H1 (cell line): Measurements from ENCODE around the gene SLC6A12. TPM values are rescaled to one million over a fixed set of nuclear protein-coding genes. Genes with fewer than 3 reads are reported as not detected.

Experiments
- CTCF ChIA-PET: fragments of 300-600 bp; sonication (Branson Sonifier 250); formaldehyde crosslinking; loops from one replicate; lab custom pipeline; 2021; ENCODE audit not compliant: partially characterized antibody; lab: Charles Lee
- POLR2A ChIA-PET: fragments of 300-600 bp; sonication (Branson Sonifier 250); formaldehyde crosslinking; loops from one replicate; lab custom pipeline; 2021; ENCODE audit warnings: inconsistent platforms; ENCODE audit not compliant: partially characterized antibody; lab: Charles Lee
- DNase-seq, 2 experiments: peaks; one replicate each; pipeline versions ENCODE4 v3.0.0 to v3.0.0-alpha.2; 2010 to 2022; ENCODE audit warnings: low spot score in 2 of 2, low read depth in 1 of 2, mixed read lengths in 1 of 2
- FAIRE-seq: peaks from 2 replicates; lab custom pipeline; 2011; peaks lifted over from hg19 to GRCh38; lab: Jason Lieb, UNC
- H2AFZ ChIP-seq: 2 replicates; pipeline ENCODE4 v1.8.1; 2012; ENCODE audit warnings: low read length, inconsistent platforms
- H2AK5ac ChIP-seq: 2 replicates; pipeline ENCODE4 v1.6.1; 2013; ENCODE audit warnings: low read depth, low read length
- H2BK120ac ChIP-seq: replicated peaks from 2 replicates; pipeline ENCODE3; 2013; ENCODE audit warnings: low read depth, low read length, inconsistent platforms
- H2BK12ac ChIP-seq: 2 replicates; pipeline ENCODE4 v1.6.1; 2013; ENCODE audit warnings: low read depth, low read length
- H2BK15ac ChIP-seq: 2 replicates; pipeline ENCODE4 v1.6.1; 2013; ENCODE audit warnings: low read length
- H2BK20ac ChIP-seq: 2 replicates; pipeline ENCODE4 v1.6.1; 2013; ENCODE audit warnings: low read length
- H2BK5ac ChIP-seq: 2 replicates; pipeline ENCODE4 v1.6.1; 2013; ENCODE audit warnings: low read depth, low read length
- H3K14ac ChIP-seq: 2 replicates; pipeline ENCODE4 v1.6.1; 2013; ENCODE audit warnings: inconsistent platforms; ENCODE audit not compliant: insufficient read length
- H3K18ac ChIP-seq: 2 replicates; pipeline ENCODE4 v1.6.1; 2013; ENCODE audit warnings: low read length; ENCODE audit errors: extremely low read depth
- H3K23ac ChIP-seq: 2 replicates; pipeline ENCODE4 v1.6.1; 2013; ENCODE audit warnings: inconsistent platforms; ENCODE audit not compliant: insufficient read length
- H3K23me2 ChIP-seq: 2 replicates; pipeline ENCODE4 v1.6.1; 2013; ENCODE audit warnings: low read depth, low read length
- H3K27ac ChIP-seq: 2 replicates; pipeline ENCODE4 v1.6.1; 2011; ENCODE audit warnings: low read depth, low read length, inconsistent platforms
- H3K27me3 ChIP-seq, 4 experiments: replicated peaks in 1 of 4; 1 replicate in 1 of 4; 2 replicates in 3 of 4; pipeline versions ENCODE4 v1.6.1 to v1.8.1; 2011 to 2013; ENCODE audit warnings: low read length in 3 of 4, mild to moderate bottlenecking in 3 of 4, inconsistent platforms in 2 of 4, mixed read lengths in 2 of 4, moderate library complexity in 1 of 4; ENCODE audit not compliant: control insufficient read depth in 3 of 4, insufficient read depth in 3 of 4; ENCODE audit errors: extremely low read depth in 1 of 4
- H3K36me3 ChIP-seq, 4 experiments: 2 replicates each; pipeline versions ENCODE4 v1.6.1 to v1.8.1; 2011 to 2013; ENCODE audit warnings: mild to moderate bottlenecking in 4 of 4, low read length in 3 of 4, moderate library complexity in 2 of 4, control low read depth in 1 of 4, inconsistent platforms in 1 of 4; ENCODE audit not compliant: insufficient read depth in 4 of 4, control insufficient read depth in 2 of 4
- H3K4ac ChIP-seq: replicated peaks from 2 replicates; pipeline ENCODE3; 2013; ENCODE audit warnings: low read length, low read depth, mixed read lengths, inconsistent platforms; ENCODE audit not compliant: insufficient read length
- H3K4me1 ChIP-seq, 4 experiments: replicated peaks in 1 of 4; 1 replicate in 1 of 4; 2 replicates in 3 of 4; pipeline versions ENCODE4 v1.6.1 to v1.8.1; 2011 to 2013; ENCODE audit warnings: low read length in 3 of 4, inconsistent platforms in 2 of 4, mixed read lengths in 1 of 4; ENCODE audit not compliant: insufficient read depth in 4 of 4, control insufficient read depth in 3 of 4
- H3K4me2 ChIP-seq, 2 experiments: 2 replicates each; pipeline versions ENCODE4 v1.6.1 to v1.8.1; 2011 to 2013; ENCODE audit warnings: low read depth in 2 of 2, low read length in 2 of 2, control low read depth in 1 of 2, inconsistent platforms in 1 of 2, mild to moderate bottlenecking in 1 of 2; ENCODE audit not compliant: insufficient read depth in 1 of 2
- H3K4me3 ChIP-seq, 4 experiments: fragments of 200-600, 300-600 bp in 1 of 4; sonication (generic), shearing (Covaris generic), sonication (Bioruptor Twin) in 1 of 4; 2 replicates each; pipeline versions ENCODE4 v1.5.1 to v1.8.1; 2011 to 2016; ENCODE audit warnings: low read length in 4 of 4, low read depth in 3 of 4, control low read depth in 2 of 4, inconsistent platforms in 2 of 4, mild to moderate bottlenecking in 2 of 4, mixed read lengths in 1 of 4, moderate library complexity in 1 of 4; ENCODE audit not compliant: insufficient read depth in 2 of 4; ENCODE audit errors: extremely low read depth in 1 of 4
- H3K56ac ChIP-seq: replicated peaks from 2 replicates; pipeline ENCODE3; 2013; ENCODE audit warnings: low read depth, mild to moderate bottlenecking, mixed read lengths, low read length, inconsistent platforms; ENCODE audit not compliant: insufficient read length
- H3K79me1 ChIP-seq: 2 replicates; pipeline ENCODE4 v1.6.1; 2013; ENCODE audit warnings: low read depth, low read length, control low read depth
- H3K79me2 ChIP-seq, 2 experiments: 2 replicates each; pipeline versions ENCODE4 v1.6.1 to v1.8.1; 2012 to 2013; ENCODE audit warnings: low read length in 2 of 2, mild to moderate bottlenecking in 2 of 2, inconsistent platforms in 1 of 2; ENCODE audit not compliant: insufficient read depth in 2 of 2, control insufficient read depth in 1 of 2
- H3K9ac ChIP-seq, 4 experiments: replicated peaks in 1 of 4; 1 replicate in 1 of 4; 2 replicates in 3 of 4; pipeline versions ENCODE4 v1.6.1 to v1.8.1; 2011 to 2013; ENCODE audit warnings: low read depth in 3 of 4, low read length in 3 of 4, control low read depth in 2 of 4, mild to moderate bottlenecking in 2 of 4, moderate library complexity in 2 of 4, inconsistent platforms in 1 of 4; ENCODE audit errors: extremely low read depth in 1 of 4
- H3K9me3 ChIP-seq, 2 experiments: 2 replicates each; pipeline versions ENCODE4 v1.6.1 to v1.8.1; 2012 to 2013; ENCODE audit warnings: mild to moderate bottlenecking in 2 of 2, moderate library complexity in 2 of 2, control low read depth in 1 of 2, inconsistent platforms in 1 of 2, low read depth in 1 of 2, low read length in 1 of 2, mixed read lengths in 1 of 2; ENCODE audit not compliant: insufficient read depth in 2 of 2
- H4K20me1 ChIP-seq, 2 experiments: replicated peaks in 1 of 2; 2 replicates each; pipeline versions ENCODE3 to v1.8.1; 2011 to 2013; ENCODE audit warnings: inconsistent platforms in 2 of 2, low read length in 2 of 2, mild to moderate bottlenecking in 1 of 2; ENCODE audit not compliant: insufficient read depth in 2 of 2, control insufficient read depth in 1 of 2
- H4K5ac ChIP-seq: 2 replicates; pipeline ENCODE4 v1.6.1; 2013; ENCODE audit warnings: low read length, low read depth, mixed read lengths, inconsistent platforms; ENCODE audit not compliant: insufficient read length
- H4K8ac ChIP-seq: 2 replicates; pipeline ENCODE4 v1.8.0; 2013; ENCODE audit warnings: mild to moderate bottlenecking, moderate library complexity, low read length, inconsistent platforms; ENCODE audit not compliant: insufficient read depth; ENCODE audit errors: extremely low read depth
- H4K91ac ChIP-seq: replicated peaks from 2 replicates; pipeline ENCODE3; 2013; ENCODE audit warnings: low read length, mixed read lengths, inconsistent platforms; ENCODE audit not compliant: insufficient read length
- ASH2L ChIP-seq: fragments of 200-600, 300-600 bp; sonication (generic); IDR thresholded peaks from one replicate; pipeline ENCODE4 v1.7.1; 2017; ENCODE audit warnings: low read length
- ATF2 ChIP-seq: IDR thresholded peaks from 2 replicates; pipeline ENCODE4 v1.6.1; 2012; ENCODE audit warnings: low read length, inconsistent platforms
- CTBP2 ChIP-seq: IDR thresholded peaks from 2 replicates; pipeline ENCODE4 v1.7.0; 2011; ENCODE audit warnings: borderline replicate concordance, mild to moderate bottlenecking, moderate library complexity, mixed read lengths, low read length; ENCODE audit not compliant: insufficient read depth, insufficient read length
- EGR1 ChIP-seq: IDR thresholded peaks from 2 replicates; pipeline ENCODE4 v1.6.1; 2011; ENCODE audit warnings: low read depth, low read length, borderline replicate concordance
- JUN ChIP-seq: IDR thresholded peaks from 2 replicates; pipeline ENCODE4 v1.6.1; 2011; ENCODE audit warnings: low read depth, mild to moderate bottlenecking, improper control_type of control experiment, low read length
- RFX5 ChIP-seq: IDR thresholded peaks from 2 replicates; pipeline ENCODE4 v1.6.1; 2011; ENCODE audit warnings: low read depth, low read length, improper control_type of control experiment, borderline replicate concordance
- SIN3A ChIP-seq, 2 experiments: IDR thresholded peaks in 1 of 2; conservative IDR thresholded peaks in 1 of 2; 2 replicates each; pipeline ENCODE4 v1.6.1; 2011 to 2012; ENCODE audit warnings: low read length in 2 of 2, improper control_type of control experiment in 1 of 2, low read depth in 1 of 2, mild to moderate bottlenecking in 1 of 2
- SP1 ChIP-seq: IDR thresholded peaks from 2 replicates; pipeline ENCODE4 v1.6.1; 2011; ENCODE audit warnings: low read depth, low read length
- SP4 ChIP-seq: IDR thresholded peaks from 2 replicates; pipeline ENCODE4 v1.6.1; 2012; ENCODE audit warnings: low read length, inconsistent platforms
- YY1 ChIP-seq: IDR thresholded peaks from 2 replicates; pipeline ENCODE4 v1.6.1; 2011; ENCODE audit warnings: low read depth, mild to moderate bottlenecking, low read length
- WGBS, 2 experiments: shearing (Covaris generic) in 1 of 2; methylation state at CpG; one replicate each; pipeline versions ENCODE4 v1.1.6 to v1.1.7; 2013 to 2015; ENCODE audit warnings: low lambda C conversion rate in 2 of 2, mixed read lengths in 2 of 2, inconsistent platforms in 1 of 2, low coverage in 1 of 2, missing lambda C conversion rate in 1 of 2; ENCODE audit not compliant: insufficient replicate concordance in 2 of 2, insufficient coverage in 1 of 2, insufficient read length in 1 of 2; ENCODE audit errors: extremely low coverage in 1 of 2, missing lambda C conversion rate in 1 of 2; 5-methylcytosine and 5-hydroxymethylcytosine counted together
- polyA plus RNA-seq, 7 experiments: library from polyadenylated mRNA; depleted of rRNA in 3 of 7; stranded (reverse) in 5 of 7; unstranded in 2 of 7; fragments of >200 nt in 5 of 7; fragments of 200-250 nt in 2 of 7; gene quantifications; 1 replicate in 5 of 7; 2 replicates in 1 of 7; 4 replicates in 1 of 7; pipeline versions ENCODE4 v1.2.1 to v1.2.3, GENCODE V29; 2011 to 2013; ENCODE audit warnings: missing spikeins in 2 of 7, mixed read lengths in 2 of 7
- total RNA-seq: library from RNA; stranded (reverse); fragmentation: NEBNext Ultra II Directional; extraction: Animal tissue kit (Norgen Biotek cat#: 25700); gene quantifications from 2 replicates; pipeline ENCODE4 v1.2.1, GENCODE V29; 2021

Gene SLC6A12
- total and polyA plus RNA-seq, 2 of the 8 experiments (the other 6 are each of a cell fraction or from before 2014, with no cell fraction given), result 0.70 to 1.1 TPM

GRCh38 chr12:202081-202731, 11.8 kb downstream of the SLC6A12 start:
- H3K79me1 ChIP-seq, result no peaks in the 10 kb centered on the region
- H2AFZ ChIP-seq, result no peak overlapping the region
- H3K4ac ChIP-seq, result no peak overlapping the region
- H2BK20ac ChIP-seq, result no peak overlapping the region
- H3K4me3 ChIP-seq, result peak overlapping the region in 2 of 4 experiments; percentile 17 to 31; a peak in 3 of 8 replicates
- peaks cover 5 to 51% (median 33%) of the 10 kb centered on the region in 4 experiments for H3K27me3 ChIP-seq
- H3K23me2 ChIP-seq, result peaks cover 5% of the 10 kb centered on the region; the same call in 1 of the 2 replicates
- FAIRE-seq (no peak), DNase-seq (peak in 1 of 2 experiments; percentile 63)
- H3K23ac ChIP-seq, result no peak overlapping the region
- 34% methylated on average over 15 of the region's 15 CpGs; no CpG with 5 or more reads in 1 of the 2 experiments for WGBS, 2 experiments
- no peak overlapping the region for H2AK5ac ChIP-seq
- H3K36me3 ChIP-seq, result no peaks in the 10 kb centered on the region; a peak in 1 of 8 replicates
- no peak overlapping the region for H2BK120ac ChIP-seq
- no peak overlapping the region; the same call in 1 of the 2 replicates for H4K8ac ChIP-seq
- H3K56ac ChIP-seq, result no peak overlapping the region
- CTCF ChIA-PET, result interaction anchor here (0.9 to 7.3 kb wide), 8 partner anchors 10 to 57 kb away, joined by 3 to 74 read pairs (median 8); no protein-coding TSS in a partner anchor
- H4K91ac ChIP-seq, result no peak overlapping the region
- H2BK15ac ChIP-seq, result peak overlapping the region; percentile 88
- no peaks in the 10 kb centered on the region for H3K9me3 ChIP-seq
- H4K20me1 ChIP-seq, result peaks cover 0 to 2% of the 10 kb centered on the region in 2 experiments
- H2BK5ac ChIP-seq, result no peak overlapping the region
- no peak overlapping the region for H3K27ac ChIP-seq
- no peak overlapping the region for H3K14ac ChIP-seq
- H4K5ac ChIP-seq, result no peak overlapping the region
- H3K79me2 ChIP-seq, result no peaks in the 10 kb centered on the region
- POLR2A ChIA-PET, result interaction anchor here (0.8 to 1.4 kb wide), 2 partner anchors 19 to 23 kb away, joined by 3 to 4 read pairs; no protein-coding TSS in a partner anchor
- no peak overlapping the region for H3K9ac ChIP-seq
- peak overlapping the region; percentile 80; the same call in 1 of the 2 replicates for H2BK12ac ChIP-seq
- H3K4me1 ChIP-seq, result peaks cover 7 to 18% (median 12%) of the 10 kb centered on the region in 4 experiments
- no peak overlapping the region for H3K18ac ChIP-seq
- H3K4me2 ChIP-seq, result peak overlapping the region; percentile 50 to 82
- TF ChIP-seq EGR1, result 0 out of 2 replicates have a peak, but pooled peaks have one; percentile 41
- TF ChIP-seq ASH2L, result peak; percentile 37
- TF ChIP-seq ATF2, result no peak
- TF ChIP-seq SP1, result 0 out of 2 replicates have a peak, but pooled peaks have one; percentile 39
- TF ChIP-seq RFX5, result no peak
- TF ChIP-seq JUN, result no peak
- 0 out of 2 replicates have a peak, but pooled peaks have one; percentile 31 for TF ChIP-seq YY1
- TF ChIP-seq CTBP2, result peak; percentile 83
- 0 out of 4 replicates have a peak, but pooled peaks of 1 of the 2 experiments have one; percentile 36 for TF ChIP-seq SIN3A (conservative IDR thresholded peaks at IDR 0.05 in 1 of 2, IDR thresholded peaks at IDR 0.05 in 1 of 2; ENCODE audit: low read depth in 1 of 2, low read length in 2 of 2)
- TF ChIP-seq SP4, result no peak
